Measurements from ENCODE around the gene FAM76A.

DNA sequence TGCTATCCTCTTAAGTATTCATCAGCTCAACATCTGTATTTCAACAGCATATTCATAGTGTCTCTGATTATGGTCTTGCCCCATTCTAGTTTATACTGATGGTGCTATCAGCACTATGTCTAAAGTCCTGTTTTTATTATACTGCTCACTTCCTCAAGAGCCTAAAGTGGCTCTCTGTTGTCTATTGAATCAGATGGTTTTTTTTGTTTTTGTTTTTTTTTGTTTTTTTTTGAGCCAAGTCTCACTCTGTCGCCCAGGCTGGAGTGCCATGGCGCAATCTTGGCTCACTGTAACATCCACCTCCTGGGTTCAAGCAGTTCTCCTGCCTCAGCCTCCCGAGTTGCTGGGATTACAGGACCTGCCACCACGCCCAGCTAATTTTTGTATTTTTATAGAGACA lies 53.4 kb downstream of the FAM76A start:
- TF ChIP-seq, protein P1, sequence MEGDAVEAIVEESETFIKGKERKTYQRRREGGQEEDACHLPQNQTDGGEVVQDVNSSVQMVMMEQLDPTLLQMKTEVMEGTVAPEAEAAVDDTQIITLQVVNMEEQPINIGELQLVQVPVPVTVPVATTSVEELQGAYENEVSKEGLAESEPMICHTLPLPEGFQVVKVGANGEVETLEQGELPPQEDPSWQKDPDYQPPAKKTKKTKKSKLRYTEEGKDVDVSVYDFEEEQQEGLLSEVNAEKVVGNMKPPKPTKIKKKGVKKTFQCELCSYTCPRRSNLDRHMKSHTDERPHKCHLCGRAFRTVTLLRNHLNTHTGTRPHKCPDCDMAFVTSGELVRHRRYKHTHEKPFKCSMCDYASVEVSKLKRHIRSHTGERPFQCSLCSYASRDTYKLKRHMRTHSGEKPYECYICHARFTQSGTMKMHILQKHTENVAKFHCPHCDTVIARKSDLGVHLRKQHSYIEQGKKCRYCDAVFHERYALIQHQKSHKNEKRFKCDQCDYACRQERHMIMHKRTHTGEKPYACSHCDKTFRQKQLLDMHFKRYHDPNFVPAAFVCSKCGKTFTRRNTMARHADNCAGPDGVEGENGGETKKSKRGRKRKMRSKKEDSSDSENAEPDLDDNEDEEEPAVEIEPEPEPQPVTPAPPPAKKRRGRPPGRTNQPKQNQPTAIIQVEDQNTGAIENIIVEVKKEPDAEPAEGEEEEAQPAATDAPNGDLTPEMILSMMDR (IDR thresholded peaks at IDR 0.05), result no peak
- no peak for TF ChIP-seq POLR2A (IDR thresholded peaks at IDR 0.05)

Measured in ovary (tissue), 3 donors.